GM18505 (cell line): ENCODE data around the gene PLA2G2D.

Experiments used
- ATAC-seq: cut with Tn5 transposase; IDR thresholded peaks from one replicate; pipeline ENCODE4 v1.9.1; 2021; ENCODE audit not compliant: unreplicated experiment
- POLR2A ChIP-seq: IDR thresholded peaks from 4 replicates; pipeline ENCODE4 v1.6.1; 2011; ENCODE audit warnings: borderline replicate concordance; ENCODE audit not compliant: insufficient read depth, insufficient read length; ENCODE audit errors: extremely low read depth

Gene PLA2G2D

GRCh38 chr1:20115479-20115878, 3.9 kb downstream of the PLA2G2D start:
- TF ChIP-seq POLR2A = no peak
- ATAC-seq = no peak

GRCh38 chr1:20114021-20114648, 5.2 kb downstream of the PLA2G2D start:
- no peak for TF ChIP-seq POLR2A
- no peak for ATAC-seq

GRCh38 chr1:20112279-20113000, 6.9 kb downstream of the PLA2G2D start:
- no peak for ATAC-seq

GRCh38 chr1:20111452-20111851, 7.9 kb downstream of the PLA2G2D start:
- no peak for TF ChIP-seq POLR2A

More at GRCh38 chr1:20112279-20113000, 6.9 kb downstream of the PLA2G2D start:
- no peak for TF ChIP-seq POLR2A

GRCh38 chr1:20110679-20111078, 8.7 kb downstream of the PLA2G2D start:
- no peak for TF ChIP-seq POLR2A
- ATAC-seq = no peak

More at GRCh38 chr1:20111452-20111851, 7.9 kb downstream of the PLA2G2D start:
- ATAC-seq = no peak

- no peak for TF ChIP-seq POLR2A
Observed at GRCh38 chr1:20109223-20109856, 10.0 kb downstream of the PLA2G2D start.

GRCh38 chr1:20108366-20109123, 10.8 kb downstream of the PLA2G2D start:
- TF ChIP-seq POLR2A = no peak
- no peak for ATAC-seq

More at GRCh38 chr1:20109223-20109856, 10.0 kb downstream of the PLA2G2D start:
- ATAC-seq = no peak

GRCh38 chr1:20107796-20108195, 11.5 kb downstream of the PLA2G2D start:
- no peak for TF ChIP-seq POLR2A
- no peak for ATAC-seq

- ATAC-seq = no peak
- no peak for TF ChIP-seq POLR2A
Observed at GRCh38 chr1:20107351-20107750, 12.0 kb downstream of the PLA2G2D start.

GRCh38 chr1:20105856-20106255, 13.5 kb downstream of the PLA2G2D start:
- TF ChIP-seq POLR2A = no peak
- ATAC-seq = no peak

- TF ChIP-seq POLR2A = no peak
- ATAC-seq = no peak
Observed at GRCh38 chr1:20102875-20103274, 16.5 kb downstream of the PLA2G2D start.

- TF ChIP-seq POLR2A = no peak
- ATAC-seq = no peak
Observed at GRCh38 chr1:20100632-20101355, 18.5 kb downstream of the PLA2G2D start.
